AG08395 (cell line): ENCODE measurements around the gene PANK1.
A peak's percentile ranks its signal among the peaks of the same experiment; 100 is the strongest.
"Not testable (repeated sequence)": the region's sequence is repeated elsewhere in the genome, so short reads cannot be mapped to it uniquely, and the experiment has no call there.

Source experiments
- DNase-seq: peaks from one replicate; pipeline ENCODE4 v3.0.0; 2012; ENCODE audit warnings: mixed read lengths, low spot score

PANK1 gene

DNA sequence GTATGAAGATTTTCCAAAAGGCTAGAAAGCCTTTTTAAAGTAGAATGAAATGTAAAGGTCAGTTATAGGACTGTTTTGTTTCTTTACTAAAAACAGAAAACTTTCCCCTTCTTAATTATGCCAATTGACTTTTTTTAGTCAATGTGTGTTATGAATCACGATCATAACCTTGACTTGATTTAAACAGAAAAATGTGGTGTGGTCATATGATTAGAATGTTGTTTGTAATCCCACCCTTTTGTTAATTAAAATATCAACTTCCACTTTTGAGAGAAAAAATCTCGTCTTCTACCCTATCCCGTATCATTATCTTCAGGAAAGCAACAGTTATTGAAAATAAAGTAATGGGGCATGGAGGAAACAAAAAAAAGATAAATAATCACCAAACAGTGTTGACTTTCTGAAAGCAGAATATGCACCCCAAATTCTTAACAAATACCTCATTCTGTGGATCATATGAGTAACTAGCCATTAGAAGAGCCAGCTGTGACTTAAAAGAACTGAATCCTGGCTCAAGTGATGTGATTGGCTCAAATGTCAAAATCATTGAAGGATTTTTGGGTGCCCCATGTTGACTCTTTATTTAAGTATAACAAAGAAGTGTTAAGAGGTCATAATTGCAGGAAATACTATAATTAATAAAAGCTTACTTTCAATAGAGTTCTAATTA lies 77.3 kb downstream of the PANK1 start:
- DNase-seq: no peak

DNA sequence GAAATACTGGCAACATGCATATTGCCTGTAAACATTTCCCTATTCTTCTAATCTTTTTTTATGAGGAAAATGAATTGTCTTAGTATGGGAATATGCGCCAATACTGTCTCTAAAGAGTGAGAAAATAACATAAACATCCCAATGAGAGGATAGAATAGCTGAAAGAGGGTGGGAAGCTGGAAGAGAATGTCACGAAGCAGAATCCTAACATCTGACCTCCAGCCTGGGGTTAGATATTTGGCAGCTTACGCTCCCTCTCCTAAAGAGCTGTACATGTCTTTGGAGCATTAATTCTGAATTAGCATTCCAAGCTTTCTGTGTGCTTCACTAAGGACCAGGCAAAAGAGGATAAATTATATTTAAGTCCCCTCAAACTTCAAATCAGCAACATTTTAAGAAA lies 78.0 kb downstream of the PANK1 start:
- no peak for DNase-seq

- no peak for DNase-seq
Observed at GRCh38 chr10:89566095-89566950, 78.7 kb downstream of the PANK1 start.

GRCh38 chr10:89565180-89565579 lies 79.9 kb downstream of the PANK1 start:
- no peak for DNase-seq

DNA sequence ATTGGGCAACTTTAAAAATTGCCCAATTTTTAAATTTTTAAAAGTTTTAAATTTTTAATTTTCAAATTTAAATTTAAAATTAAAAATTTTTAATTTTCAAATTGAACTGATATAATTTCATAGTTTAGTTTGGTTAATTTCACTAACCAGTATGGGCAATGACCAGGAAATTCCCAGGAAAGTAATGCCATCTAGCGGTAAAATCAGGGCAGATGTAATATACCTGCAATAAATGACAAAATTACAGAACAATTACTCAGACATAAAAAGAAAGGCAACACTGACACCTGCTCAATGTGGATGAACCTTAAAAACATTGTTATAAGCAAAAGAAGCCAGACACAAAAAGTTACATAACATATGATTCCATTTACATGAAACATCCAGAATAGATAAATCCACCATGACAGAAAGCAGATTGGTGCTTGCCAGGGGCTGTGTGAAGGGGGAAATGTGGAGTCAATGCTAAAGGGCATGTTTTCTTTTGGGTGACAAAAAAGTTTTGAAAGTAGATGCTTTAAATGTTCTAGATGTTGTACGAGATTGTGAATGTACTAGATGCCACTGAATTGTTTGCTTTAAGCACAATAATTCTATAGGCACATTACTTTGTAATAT lies 81.1 kb downstream of the PANK1 start:
- DNase-seq: peak; percentile 53

- no peak for DNase-seq
Observed at GRCh38 chr10:89563311-89563710, 81.7 kb downstream of the PANK1 start.

DNA sequence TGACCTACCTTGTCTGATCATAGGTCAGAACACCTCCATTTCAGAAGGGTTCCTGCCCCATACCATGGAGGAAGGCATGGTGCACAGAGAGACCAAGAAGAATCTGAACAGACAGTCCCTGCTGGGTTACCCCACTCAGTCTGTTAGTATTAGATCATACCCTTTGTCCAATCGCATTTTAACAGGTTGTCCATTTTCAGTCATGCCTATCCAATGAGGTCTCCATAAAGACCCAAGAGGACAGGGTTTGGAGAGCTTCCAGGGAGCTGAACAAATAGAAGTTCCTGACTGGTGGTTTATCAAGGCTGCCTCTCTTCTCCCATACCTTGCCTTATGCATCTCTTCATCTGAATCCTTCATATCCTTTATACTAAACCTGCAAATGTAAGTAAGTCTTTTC lies 88.4 kb downstream of the PANK1 start:
- no peak for DNase-seq

GRCh38 chr10:89555688-89556445 lies 89.2 kb downstream of the PANK1 start:
- no peak for DNase-seq

DNA sequence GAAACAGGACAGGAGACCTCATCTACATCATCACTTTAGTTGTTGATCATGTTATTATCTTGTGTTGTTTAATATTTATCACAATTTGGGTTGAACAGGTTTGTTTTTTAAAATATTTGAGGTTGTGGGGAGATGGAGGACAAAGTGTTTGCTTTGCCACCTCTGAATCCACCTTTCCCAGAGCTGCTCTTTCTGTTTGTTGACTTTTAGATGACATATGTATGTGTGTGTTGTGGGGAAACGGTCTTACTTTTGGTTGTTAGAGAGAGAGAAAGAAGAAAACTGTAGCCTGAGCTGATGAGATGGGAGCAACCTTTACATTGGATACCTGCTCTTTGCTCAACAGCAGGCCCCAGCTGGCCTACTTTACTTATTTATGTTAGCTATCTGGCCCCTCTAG lies 90.6 kb downstream of the PANK1 start:
- DNase-seq: no peak

GRCh38 chr10:89553064-89553734 lies 91.8 kb downstream of the PANK1 start:
- peak; percentile 84 for DNase-seq

GRCh38 chr10:89552213-89552612 lies 92.8 kb downstream of the PANK1 start:
- DNase-seq: no peak

GRCh38 chr10:89550509-89550908 lies 94.5 kb downstream of the PANK1 start:
- no peak for DNase-seq

DNA sequence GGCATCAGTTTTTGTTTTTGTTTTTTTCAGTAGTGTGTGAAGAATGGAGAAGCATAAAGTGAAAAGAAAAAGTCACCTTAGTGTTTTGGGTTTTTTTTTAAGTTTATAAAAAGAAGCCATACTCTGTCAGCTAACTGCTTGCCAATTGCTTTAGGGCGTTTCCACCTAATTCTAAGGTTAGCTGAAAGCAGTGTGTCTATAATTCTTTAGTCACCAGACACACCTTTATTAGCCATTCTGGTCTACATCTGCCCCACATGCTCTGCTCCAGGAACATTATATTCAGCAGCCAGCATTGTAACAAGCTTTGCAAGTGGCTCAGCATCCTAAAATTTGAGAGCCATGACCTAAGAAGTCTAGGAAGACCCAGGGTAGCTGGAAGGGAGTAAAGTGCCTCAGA lies 95.5 kb downstream of the PANK1 start:
- DNase-seq: no peak

- no peak for DNase-seq
Observed at GRCh38 chr10:89548673-89549072, 96.4 kb downstream of the PANK1 start.

DNA sequence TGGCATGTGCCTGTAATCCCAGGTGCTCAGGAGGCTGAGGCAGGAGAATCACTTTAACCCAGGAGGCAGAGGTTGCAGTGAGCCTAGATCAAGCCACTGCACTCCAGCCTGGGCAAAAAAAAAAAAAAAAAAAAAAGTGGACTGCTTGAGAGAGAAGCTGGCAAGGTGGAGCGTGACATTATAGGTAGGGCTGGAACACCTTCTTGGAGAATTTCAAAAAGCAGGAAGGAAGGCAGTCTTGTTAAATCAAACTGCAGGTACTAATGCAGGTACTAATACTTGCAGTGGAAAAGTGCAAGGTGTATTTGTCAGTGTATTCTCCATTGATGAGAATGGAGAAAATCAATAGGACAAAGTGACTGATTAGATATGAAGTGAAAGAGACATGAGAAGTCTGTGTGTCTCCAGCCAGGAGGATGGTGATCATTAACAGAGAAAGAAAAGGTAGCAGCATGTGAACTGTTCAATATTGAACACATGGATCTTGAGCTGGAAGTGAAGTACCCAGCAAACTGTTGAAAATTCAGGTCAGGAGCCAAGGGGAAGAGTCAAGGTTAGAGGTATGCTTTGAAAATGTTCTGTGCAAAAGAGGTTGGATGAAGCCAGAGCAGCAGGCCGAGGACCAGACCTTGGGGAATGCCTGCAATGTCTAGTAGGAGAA lies 97.1 kb downstream of the PANK1 start:
- no peak for DNase-seq

GRCh38 chr10:89546651-89547050 lies 98.4 kb downstream of the PANK1 start:
- not testable (repeated sequence) for DNase-seq

DNA sequence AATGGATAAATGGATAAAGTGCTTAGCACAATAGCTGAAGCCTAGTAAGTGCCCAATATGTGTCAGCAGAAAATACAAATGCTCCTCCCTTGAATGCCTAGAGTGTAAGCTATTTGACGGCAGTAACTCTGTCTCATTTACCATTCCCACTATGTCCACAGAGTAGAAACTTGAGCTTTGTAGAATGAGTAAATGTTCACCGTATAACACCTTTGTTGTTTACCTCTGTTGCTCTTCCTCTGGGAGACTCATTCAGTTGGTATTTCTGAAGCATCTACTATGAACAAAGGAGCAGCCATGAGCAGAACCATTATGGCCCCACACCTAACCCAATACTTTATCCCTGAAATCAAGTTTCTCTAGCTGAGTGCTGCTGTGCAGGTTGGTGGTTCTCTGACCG lies 101.2 kb downstream of the PANK1 start:
- no peak for DNase-seq

DNA sequence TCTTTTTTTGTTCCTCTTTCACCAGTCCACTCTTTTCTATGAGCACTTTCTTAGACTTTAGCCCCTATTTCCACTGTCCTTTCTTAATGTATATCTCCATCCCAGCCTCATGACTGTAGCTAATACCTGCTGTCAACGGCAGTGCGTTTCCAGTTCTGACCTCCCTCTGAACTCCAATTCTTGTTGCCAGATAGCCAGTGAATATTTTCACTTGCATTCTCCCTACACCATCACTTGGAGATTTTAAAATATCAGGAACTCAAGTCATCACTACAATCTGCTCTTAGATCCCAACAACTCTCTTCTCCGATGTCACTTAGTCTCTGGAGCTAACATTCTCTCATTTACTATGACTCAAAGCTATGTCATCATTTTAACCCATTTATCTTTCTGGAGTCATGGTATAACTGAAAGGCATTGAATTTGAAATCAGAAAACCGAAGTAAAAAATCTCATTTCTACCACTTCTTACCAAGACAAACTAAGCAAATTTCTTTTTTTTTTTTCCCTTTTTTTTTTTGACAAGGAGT lies 104.6 kb downstream of the PANK1 start:
- DNase-seq: peak; percentile 53

GRCh38 chr10:89537364-89537763 lies 107.7 kb downstream of the PANK1 start:
- no peak for DNase-seq

DNA sequence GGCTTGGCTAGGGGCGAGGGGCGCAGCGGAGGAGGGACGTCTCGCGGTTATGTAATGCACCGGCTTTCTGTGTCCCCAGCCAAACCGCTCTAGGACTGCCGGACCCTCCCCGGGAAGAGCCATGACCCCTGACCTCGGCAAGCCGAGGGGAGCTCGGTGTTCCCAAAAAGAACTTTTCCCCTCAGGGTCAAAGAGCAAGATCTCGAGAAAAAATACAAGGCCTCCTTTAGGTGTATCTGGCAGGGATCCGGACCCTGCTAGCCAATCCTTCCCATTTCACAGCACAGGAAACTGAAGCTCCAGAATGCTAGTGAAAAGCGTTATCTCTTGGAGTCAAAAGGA lies 109.1 kb downstream of the PANK1 start:
- DNase-seq: no peak
